GM18858 (cell line): ENCODE results near the gene SRD5A3.

Experiments
- ATAC-seq: cut with Tn5 transposase; IDR thresholded peaks from one replicate; pipeline ENCODE4 v1.9.1; 2021; ENCODE audit not compliant: unreplicated experiment

SRD5A3 gene

GRCh38 chr4:55345980-55346850, at the start of gene SRD5A3:
TSS of gene SRD5A3 (plus strand) at chr4:55346242. CDS start at chr4:55346337, 95 bp downstream.
- peak; percentile 88 for ATAC-seq

GRCh38 chr4:55297346-55297745, 48.7 kb upstream of the SRD5A3 start:
- ATAC-seq, result no peak

GRCh38 chr4:55303760-55304165, 42.3 kb upstream of the SRD5A3 start:
- no peak for ATAC-seq

GRCh38 chr4:55304303-55304702, 41.7 kb upstream of the SRD5A3 start:
- no peak for ATAC-seq

- ATAC-seq, result no peak
Measured at GRCh38 chr4:55308071-55308470, 38.0 kb upstream of the SRD5A3 start.

- ATAC-seq, result no peak
Measured at GRCh38 chr4:55311792-55312488, 34.1 kb upstream of the SRD5A3 start.

- ATAC-seq, result no peak
Measured at GRCh38 chr4:55312489-55313101, 33.4 kb upstream of the SRD5A3 start.

- ATAC-seq, result no peak
Measured at GRCh38 chr4:55314141-55314820, 31.8 kb upstream of the SRD5A3 start.

GRCh38 chr4:55318175-55319129, 27.6 kb upstream of the SRD5A3 start:
- ATAC-seq, result no peak

GRCh38 chr4:55321707-55322264, 24.3 kb upstream of the SRD5A3 start:
- no peak for ATAC-seq

GRCh38 chr4:55323375-55323774, 22.7 kb upstream of the SRD5A3 start:
- ATAC-seq, result no peak

GRCh38 chr4:55326629-55327028, 19.4 kb upstream of the SRD5A3 start:
- ATAC-seq, result no peak

- no peak for ATAC-seq
Measured at GRCh38 chr4:55329012-55329411, 17.0 kb upstream of the SRD5A3 start.

- no peak for ATAC-seq
Measured at GRCh38 chr4:55330241-55330640, 15.8 kb upstream of the SRD5A3 start.

GRCh38 chr4:55336138-55337034, 9.7 kb upstream of the SRD5A3 start:
- no peak for ATAC-seq

- no peak for ATAC-seq
Measured at GRCh38 chr4:55337944-55338343, 8.1 kb upstream of the SRD5A3 start.

GRCh38 chr4:55338486-55338885, 7.6 kb upstream of the SRD5A3 start:
- ATAC-seq, result no peak

GRCh38 chr4:55340266-55340665, 5.8 kb upstream of the SRD5A3 start:
- ATAC-seq, result no peak

GRCh38 chr4:55343887-55344286, 2.2 kb upstream of the SRD5A3 start:
- ATAC-seq, result no peak
